ENCODE measurements around the gene SNX5.

The SNX5 gene

DNA sequence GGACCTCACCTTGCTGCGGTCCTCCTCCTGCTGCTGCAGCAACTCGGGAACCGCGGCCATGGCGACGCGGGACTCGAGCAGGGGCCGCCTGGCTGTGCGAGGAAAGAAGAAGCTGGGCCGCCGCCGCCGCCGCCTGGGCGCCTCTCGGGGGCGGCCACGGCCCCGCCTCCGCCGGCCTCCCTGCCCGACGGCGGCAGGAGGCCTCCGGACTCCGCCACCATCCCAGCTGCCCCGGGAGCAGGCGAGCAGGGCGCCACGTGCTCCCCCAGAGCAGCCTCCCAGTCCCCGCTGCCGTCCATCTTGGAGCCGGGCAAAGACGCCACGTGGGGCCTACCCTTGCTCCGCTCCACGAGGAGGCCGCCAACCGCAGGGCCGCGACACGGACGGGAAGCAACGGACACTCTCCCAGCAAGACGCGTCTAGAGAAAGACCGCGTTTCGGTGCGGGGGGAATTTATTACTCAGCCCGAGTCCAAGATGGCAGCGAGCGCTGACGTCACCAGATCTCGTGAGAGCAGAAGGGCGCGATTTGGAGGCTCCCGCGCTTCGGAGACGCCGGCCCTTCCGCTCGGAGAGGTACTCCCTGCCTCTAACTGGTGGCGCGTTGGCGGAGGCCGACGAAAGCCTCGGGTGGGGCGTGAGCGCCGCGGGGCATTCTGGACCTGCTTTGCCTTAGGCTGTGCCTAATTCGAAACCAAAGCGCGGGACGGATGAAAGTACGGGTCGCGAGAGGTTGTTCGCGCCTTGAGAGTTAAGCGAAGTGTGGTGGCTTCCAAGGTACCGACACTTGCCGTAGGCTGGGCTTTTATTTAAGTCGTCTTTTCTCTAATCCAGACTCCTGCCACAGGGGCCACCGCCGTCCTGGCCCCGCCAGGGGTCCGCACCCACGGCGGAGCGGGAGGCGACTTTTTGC lies at the start of gene SNX5, which contains the start of gene MGME1:
SNX5 (minus strand) TSS at position 429 of the 912 bp plus-strand sequence; CDS start at position 60, 369 bp downstream.
MGME1 (plus strand) TSS at position 653 of the 912 bp plus-strand sequence. CDS start 842 bp downstream, outside the sequence.
- DNase-seq, result peak; percentile 99

DNA sequence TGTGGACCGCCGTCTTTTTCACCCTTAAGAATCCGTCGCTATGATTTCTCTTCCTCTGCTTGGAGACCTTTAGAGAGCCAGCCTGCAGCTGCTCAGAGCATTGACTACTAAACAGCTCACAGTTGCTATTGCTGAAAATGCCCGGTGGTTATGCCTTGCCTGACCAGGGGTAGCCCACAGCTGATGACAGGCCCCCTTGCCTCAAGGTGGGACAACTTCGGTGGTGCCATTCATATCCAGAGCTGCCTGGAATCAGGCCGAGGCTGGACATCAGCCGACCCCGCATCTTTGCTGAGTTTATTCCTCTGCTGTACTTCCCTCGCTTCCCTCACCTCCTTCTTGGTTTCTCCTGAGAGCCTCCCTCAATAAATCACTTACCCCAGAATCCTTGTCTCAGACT lies 49.5 kb upstream of the SNX5 start:
- no peak for DNase-seq

DNA sequence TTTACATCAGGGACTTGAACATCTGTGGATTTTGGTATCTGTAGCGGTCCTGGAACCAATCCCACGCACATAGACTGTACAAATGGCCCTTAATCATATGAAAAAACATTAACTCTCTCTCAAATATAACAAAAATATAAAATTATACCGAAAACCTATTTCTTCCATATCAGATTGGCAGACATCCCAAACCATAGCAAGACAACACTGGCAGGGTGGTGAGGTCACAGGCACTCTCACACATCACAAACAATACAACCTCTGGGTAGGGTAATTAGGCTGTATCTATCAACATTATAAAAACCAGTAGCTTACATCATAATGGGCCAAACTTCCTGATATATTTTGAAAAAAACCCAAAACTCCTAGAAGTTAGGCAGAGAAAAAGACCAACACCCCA lies 48.2 kb upstream of the SNX5 start:
- no peak for DNase-seq

DNA sequence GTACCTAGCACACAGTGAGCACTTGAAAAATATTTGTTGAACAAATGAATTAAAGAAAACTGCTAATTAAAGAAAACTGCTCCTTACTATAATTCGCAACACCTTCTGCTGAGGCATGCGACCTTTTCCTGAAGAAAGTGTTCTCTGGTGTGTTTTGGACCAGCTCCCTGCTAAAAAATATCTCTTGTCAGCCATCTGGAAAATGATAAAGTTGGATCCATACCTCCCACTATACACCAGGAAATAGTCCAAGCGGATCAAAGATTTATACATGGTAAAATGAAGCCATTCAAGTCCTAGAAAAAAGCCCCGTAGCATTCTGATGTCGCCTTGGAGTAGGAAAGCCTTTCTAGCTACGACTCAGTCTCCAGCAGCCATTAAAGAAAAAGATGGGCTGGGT lies 45.8 kb upstream of the SNX5 start:
- no peak for DNase-seq

DNA sequence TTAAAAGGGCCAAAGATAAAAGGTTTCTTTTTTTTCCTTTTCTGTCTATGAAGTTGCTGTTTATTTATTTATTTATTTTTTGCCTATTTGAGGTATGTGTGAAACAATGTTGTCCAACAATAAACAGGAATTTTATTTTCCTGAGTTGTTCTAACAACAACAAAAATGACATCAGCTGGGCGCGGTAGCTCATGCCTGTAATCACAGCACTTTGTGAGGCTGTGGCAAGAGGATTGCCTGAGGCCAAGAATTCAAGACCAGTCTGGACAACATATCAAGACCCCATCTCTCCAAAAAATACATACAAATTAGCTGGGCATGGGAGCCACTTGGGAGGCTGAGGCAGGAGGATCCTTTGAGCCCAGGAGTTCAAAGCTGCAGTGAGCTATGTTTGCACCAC lies 44.3 kb upstream of the SNX5 start:
- no peak for DNase-seq

DNA sequence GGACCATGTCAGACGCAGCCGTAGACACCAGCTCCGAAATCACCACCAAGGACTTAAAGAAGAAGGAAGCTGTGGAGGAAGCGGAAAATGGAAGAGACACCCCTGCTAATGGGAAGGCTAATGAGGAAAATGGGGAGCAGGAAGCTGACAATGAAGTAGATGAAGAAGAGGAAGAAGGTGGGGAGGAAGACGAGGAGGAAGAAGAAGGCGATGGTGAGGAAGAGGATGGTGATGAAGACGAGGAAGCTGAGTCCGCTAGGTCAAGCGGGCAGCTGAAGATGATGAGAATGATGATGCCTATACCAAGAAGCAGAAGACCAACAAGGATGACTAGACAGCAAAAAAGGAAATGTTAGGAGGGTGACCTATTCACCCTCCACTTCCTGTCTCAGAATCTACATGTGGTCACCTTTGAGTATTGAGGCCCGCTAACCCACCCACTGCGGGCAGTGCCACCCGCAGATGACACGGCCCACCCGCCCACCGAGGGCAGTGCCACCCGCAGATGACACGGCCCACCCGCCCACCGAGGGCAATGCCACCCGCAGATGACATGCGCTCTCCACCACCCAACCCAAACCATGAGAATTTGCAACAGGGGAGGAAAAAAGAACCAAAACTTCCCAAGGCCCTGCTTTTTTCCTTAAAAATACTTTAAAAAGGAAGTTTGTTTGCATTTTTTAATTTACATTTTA lies 43.5 kb upstream of the SNX5 start:
- no peak for DNase-seq

DNA sequence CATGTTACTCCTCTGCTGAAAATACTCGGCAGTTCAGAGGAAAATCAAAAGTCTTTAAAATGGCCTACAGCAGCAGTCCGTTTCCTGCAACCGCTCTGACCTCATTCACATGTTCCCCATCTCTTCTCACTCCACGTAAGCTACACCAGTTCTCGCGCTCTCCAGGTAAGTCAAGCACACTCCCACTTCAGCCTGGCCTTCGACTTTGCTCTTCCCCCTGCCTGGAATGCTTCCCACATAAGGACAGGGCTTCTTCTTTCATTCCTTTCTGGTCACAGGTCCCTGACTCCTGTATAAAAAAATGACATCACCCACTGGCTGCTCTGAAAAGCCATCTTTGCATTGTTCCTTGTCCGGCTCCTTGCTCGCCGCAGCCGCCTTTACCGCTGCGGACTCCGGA lies 42.9 kb upstream of the SNX5 start:
- DNase-seq, result no peak

DNA sequence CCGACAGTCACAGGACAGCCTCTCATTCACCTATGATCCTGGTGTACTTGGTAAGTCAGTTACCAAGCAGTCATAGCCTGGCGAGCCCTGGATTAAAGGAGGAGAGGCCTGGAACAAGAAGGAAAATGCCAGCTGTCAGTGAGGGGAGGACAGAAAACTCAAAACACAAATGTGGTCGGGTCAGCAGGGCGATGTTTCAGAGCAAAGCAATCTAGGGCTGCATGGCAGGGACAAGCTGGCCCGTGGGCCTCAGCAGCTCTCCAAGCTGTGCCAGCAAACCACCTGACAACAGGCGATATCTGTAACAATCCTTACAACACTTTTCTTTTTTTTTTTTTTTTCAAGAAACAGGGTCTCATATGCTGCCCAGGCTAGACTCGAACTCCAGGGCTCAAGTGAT lies 40.5 kb upstream of the SNX5 start:
- no peak for DNase-seq

DNA sequence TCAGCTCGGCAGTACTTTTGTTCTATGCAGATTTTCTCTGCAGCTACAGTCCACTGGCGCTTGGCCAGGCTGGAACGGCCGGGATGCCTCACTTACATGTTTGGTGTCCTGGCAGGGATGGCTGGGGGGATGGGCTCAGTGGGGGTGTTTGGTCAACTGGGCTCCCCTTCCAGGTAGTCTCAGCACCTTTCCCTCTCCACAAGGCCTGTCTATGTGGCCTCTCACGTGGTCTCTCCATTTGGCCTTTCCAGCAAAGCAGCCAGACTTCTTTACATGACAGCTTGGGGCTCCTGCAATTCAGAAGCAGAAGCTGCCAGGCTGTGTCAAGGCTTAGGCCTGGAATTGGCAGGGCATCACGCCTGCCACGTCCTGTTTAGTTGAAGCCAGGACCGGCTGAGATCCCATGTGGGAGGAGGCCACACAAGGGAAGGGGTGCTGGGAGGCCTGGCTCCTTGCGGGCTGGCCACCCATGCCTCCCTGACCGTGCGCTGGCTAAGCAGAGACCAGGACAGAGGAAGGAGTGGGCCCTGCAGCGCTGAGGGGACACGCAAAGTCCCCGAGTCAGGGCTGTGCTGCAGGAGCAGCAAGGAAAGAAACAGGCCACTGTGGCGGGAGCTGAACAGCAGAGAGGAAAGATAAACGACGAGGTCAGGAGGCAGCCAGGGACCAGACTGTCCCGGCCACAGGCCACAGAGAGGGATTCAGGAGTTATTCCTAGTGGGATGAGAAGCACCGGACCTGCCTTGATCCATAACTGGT lies 39.1 kb upstream of the SNX5 start:
- no peak for DNase-seq

DNA sequence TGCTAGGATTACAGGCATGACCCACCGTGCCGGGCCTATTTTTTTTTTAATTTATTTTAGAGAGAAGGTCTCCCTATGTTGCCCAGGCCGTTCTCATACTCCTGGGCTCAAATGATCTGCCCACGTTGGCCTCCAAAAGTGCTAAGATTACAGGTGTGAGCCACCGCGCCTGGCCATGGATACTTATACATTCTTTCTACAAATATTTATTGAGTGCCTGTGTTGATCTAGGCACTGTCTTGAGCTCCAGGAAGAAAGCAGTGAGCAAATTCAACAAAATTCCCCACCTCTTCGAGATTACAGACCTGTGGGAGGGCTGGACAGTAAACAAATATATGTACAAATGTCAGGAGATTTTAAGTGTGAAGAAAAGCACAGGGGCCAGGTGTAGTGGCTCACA lies 38.1 kb upstream of the SNX5 start:
- no peak for DNase-seq

DNA sequence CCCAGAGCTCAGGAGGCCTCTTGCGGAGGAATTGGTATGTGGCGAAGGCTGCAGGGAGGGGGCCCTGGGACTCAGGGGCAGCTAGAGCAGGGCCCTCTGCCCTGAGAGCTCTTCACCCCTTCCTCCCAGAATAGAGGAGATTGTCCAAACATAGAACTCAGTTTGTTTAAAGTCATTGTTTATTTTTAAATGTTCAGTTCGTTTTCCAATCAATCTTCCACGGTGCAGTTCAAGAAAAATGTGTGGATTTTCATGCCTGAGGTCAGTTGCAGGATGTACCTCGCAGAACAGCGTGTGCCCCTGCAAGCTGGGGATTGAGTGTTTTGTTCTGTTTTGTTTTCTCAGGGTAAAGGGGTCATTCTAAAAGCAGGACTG lies 37.4 kb upstream of the SNX5 start:
- no peak for DNase-seq

DNA sequence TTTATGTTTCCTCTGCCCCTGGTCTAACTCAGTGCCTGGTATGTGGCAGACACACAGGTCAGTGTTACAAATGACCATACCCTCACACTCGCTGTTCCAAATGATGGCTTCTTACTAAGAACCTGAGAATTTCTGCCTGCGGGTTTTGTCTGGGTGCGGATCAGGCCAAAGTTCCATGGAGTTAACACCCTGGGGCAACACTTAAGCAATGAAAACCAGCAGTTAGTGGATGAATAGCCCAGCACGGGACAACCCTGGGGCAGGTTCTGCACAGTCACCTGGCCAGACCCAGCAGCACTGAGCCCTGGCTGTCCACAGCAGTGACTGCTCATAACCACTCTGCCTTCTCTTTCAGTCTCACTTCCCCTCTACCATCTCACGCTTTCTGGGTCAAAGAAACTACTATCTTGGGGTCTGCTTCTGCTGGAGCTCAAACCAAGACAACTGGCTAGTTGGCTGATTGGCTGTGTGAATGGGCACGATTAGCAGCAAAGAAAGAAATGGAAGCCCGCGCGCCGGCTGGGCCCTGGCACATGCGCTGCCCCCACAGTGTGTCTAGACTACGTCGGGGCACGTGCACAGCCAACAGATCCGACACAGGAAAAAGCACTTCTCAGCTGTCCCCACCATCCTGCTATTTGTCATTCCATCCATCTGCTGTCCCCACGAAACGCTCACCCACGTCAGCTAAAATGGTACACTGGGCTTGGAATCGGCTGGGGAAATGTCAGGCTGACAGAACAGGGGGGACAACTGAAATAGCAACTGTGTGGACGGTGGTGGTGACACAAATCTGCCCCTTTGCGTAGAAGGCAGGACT lies 36.8 kb upstream of the SNX5 start:
- DNase-seq, result no peak

DNA sequence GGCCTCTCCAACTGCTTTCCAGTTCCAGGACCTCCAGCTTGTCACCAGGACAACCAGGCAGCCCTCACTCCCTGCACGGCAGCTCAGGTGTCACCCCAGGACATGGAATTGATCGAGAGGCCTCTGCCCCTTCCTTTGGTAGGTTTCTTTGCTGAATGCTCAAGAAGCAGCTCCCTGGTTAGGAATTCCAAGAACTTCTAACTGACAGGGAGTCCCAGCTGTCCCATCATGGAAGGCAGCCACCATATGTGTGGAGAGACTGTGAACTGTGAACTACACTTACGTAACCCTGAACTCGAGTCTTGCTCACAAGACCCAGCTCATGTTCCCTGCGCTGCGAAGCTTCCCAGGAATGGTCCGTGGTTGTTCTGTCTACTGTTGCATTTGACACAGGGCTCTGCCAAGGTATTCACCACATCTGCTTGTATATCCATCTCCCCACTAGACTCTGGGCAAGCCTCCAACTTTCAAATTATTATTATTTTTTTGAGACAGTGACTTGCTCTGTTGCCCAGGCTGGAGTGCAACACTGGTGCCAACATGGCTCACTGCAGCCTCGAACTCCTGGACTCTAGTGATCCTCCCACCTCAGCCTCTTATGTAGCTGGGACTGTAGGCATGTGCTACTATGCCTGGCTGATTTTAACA lies 35.9 kb upstream of the SNX5 start:
- no peak for DNase-seq

DNA sequence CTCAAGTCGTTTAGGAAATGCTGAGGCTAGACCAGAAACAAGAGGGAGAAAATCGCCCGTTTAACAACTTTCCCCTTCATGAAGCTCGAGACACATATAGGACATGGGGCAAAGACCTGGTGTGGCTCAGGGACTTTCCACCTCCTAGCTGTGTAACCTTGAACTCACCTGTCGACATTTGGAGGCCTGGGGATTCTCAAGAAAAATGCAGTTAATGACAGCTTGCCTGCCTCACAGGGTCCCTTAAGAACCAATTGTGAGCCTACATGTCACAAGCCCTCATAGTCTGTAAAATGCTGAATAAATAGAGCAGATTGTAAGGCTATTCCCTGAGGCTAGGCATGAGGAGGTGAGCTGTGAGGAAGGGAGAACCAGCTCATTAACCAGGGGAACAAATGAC lies 35.3 kb upstream of the SNX5 start:
- DNase-seq, result no peak

DNA sequence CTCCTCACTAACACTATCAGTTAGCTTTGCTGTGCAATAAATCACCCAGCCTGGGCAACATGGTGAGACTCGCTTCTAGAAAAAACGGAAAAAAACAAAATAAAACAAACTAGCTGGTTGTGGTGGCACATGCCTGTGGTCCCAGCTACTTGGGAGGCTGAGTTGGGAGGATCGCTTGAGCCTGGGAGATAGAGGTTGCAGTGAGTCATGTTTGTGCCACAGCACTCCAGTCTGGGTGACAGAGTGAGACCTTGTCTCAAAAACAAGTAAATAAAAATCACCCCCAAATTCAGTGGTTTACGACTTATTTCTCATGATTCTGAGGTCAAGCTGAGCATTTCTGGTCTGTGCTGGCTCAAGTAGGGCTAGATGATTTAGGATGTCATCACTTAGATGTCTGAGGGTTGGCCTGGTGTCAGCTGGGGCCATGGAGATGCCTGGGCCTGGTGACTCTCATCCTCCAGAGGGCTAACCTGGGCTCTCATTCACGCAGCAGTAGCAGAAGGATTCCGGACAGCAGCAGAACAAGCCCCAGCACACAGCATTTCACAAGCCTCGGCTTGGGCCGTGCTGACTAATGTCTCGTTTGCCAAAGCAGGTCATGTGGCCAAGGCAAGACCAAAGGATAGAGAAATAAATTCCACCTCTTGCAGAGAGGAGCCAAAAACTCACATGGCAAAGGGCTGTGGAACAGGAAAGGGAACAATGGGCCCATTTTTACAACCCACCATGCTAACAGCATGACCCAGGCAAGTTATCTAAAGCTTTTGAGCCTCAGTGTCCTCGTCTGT lies 32.7 kb upstream of the SNX5 start:
- no peak for DNase-seq

DNA sequence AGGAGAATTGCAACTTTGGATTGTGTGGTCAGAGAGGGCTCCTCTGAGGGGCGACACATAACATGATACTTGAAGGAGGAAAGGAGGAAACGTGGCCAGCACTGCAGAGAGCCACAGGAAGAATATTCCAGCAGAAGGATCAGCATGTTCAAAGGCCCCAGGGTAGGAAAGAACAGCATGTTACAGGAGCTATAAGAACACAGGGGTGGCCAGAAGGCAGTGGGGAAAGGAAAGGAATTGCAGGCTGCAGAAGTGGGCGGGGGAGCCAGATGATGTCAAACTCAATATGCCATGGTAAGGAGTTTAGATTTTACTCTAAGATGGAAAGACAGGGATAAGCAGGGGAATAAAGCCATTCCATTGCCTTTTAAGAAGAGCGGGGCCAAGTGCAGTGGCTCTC lies 31.0 kb upstream of the SNX5 start:
- DNase-seq, result no peak

DNA sequence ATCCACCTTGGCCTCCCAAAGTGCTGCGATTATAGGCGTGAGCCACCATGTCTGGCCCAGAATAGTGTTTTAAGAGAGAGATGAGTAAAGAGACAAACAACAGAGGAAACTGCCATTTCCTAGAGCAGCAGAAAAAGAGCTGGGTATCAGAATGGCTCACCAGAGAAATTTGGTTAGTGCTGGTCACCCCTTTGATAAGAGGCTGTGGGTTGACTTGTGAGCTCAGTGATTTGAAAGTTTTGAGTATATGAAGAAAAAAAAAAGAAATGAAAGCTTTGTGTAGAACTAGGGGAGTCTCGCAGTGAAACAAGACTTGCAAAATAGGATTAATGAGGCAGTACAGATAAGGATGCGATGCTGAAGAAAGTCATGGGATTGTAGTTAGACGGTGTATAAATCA lies 29.9 kb upstream of the SNX5 start:
- no peak for DNase-seq

DNA sequence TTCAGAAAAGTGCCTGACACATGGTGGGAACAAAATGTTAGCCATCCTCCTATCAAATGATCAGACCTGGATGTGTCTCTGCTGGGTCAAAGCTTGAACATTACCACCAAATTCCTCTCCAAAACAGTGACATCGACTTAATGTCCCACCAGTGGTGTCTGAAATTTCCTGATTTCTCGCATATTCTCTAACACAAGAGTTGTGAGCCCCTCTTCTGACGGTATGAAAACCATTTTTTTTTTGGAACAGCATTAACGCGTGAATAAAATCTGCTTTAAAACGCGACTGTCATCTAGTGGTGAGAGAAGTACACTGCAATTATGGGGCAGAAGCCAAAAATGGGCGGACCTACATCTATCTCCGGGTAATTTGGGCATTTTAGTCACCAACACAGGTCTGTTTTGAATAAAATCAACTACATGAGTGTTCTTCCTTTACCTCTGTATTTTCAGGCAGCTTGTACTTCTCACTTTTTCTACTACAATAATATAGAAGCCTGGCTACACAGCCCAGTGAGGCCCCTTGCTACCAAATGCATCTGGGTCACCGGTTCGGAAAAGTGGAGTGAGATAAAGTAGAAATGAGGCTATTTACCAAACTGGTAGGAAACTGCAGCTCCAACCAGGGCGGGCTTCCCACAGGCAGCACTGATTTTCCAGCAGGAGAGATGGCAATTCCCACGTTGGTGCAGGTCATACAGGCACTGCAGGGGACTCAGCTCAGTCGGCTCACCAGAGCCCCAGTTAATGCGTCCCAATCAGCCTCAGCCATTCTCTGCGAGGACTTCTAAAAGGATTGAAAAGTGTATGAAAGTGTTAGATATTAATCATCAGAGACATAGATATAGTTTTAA lies 27.6 kb upstream of the SNX5 start:
- DNase-seq, result peak; percentile 46

DNA sequence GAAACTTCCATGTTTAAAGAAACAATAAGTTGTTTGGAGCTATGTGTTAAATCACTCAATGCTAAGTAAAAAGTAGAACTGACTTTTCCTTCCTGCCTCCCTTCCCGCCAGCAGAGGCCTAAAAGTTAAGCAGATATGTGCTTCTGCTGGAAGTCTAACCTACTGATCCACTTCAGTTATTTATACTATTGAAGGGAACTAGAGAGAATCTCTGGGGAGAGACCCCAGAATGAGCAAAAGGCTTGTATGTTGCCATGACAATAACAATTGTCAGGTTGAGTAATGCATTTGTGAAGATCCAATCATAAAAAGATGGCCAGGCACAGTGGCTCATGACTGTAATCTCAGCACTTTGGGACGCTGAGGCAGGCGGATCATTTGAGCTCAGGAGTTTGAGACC lies 25.0 kb upstream of the SNX5 start:
- DNase-seq, result no peak

DNA sequence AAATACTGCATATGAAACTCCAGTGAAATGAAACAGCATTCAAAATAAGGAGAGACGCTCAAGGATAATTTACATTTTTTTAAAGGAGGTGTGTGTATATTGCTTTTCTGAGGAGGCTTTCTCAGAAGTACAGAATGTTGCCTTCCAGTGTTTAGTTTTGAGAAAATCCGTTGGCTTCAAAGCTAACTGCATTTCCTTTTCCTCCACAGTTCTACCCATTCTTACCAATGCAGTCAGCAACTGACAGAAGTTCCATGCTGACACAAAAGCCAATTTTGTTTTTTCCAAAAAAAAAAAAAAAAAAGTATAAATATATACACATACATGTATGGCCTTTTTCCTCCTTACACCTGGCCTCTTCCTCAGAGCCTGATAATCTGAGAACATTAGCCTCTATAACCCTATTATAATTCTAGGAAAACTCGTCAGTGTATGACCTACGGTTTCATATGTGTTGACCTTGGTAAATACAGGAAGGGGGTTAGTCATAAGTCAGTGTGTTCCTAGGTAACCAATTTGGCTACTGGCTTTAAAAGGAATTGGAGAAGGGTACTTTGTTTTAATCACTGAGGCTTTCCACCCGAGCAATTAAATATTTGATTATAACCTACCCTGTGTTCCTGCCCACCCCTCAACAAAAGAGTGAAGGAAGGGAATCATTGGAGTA lies 24.4 kb upstream of the SNX5 start:
- no peak for DNase-seq

All from CD4-positive, alpha-beta T cell treated with Interleukin-6 for 4 hours (primary cell).